Esophagus mucosa (tissue), 1 donor: ENCODE data around the gene RAD51B. TPM values are rescaled to one million over a fixed set of nuclear protein-coding genes. Genes with fewer than 3 reads are reported as not detected.
"Not testable (repeated sequence)": the region's sequence is repeated elsewhere in the genome, so short reads cannot be mapped to it uniquely, and the experiment has no call there.

ENCODE experiments used
- ATAC-seq: fragments of 200-7000 bp; cut with Tn5 transposase; one replicate; pipeline ENCODE4 v1.9.1; 2020
- total RNA-seq: library from RNA; stranded (reverse); gene quantifications from one replicate; pipeline ENCODE4 v1.2.4, GENCODE V29; 2023
- donor health status: DM: yes; HTN: yes; CAD: no.

Gene RAD51B
- total RNA-seq, 1 donor from 2014 or later, result 12.2 TPM

DNA sequence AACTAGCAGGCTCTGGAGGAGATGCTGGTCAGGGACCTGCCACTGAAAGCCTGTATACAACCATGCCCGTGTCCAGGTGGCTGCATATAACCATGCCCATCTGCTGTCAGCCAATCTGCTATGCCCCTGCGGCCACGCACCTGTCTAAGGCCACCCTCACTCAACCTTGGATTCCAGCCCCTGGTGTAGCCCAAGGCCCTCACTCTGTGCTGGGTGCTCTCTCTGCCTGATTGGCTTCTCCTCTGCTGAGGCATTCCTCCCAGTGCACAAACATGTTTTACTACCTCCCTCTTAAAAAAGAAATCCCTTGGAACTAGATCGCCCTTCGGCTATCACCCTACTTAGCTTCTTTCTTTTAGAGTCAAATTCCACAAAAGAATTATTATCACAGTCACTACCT, 927.8 kb downstream of the RAD51B start:
- ATAC-seq, result peak; percentile 49

DNA sequence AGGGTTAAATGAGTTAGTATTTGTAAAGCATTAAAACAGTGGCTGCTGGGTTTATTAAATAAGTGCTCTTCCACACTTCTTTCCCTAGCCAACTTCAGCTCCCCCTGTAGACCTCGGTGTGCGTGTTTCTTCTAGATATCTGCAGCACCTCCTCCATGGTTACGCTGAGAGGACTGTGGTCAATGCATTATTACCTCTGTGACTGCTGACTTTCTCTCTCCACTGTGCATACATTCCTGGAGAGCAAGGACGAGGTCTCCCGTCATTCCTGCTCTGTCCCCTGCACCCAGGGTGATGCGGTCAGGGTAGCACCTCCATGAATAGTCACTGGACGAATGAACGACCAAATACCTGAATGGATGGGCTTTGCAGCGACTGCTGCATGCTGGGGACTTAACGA, 928.7 kb downstream of the RAD51B start:
- ATAC-seq, result no peak

DNA sequence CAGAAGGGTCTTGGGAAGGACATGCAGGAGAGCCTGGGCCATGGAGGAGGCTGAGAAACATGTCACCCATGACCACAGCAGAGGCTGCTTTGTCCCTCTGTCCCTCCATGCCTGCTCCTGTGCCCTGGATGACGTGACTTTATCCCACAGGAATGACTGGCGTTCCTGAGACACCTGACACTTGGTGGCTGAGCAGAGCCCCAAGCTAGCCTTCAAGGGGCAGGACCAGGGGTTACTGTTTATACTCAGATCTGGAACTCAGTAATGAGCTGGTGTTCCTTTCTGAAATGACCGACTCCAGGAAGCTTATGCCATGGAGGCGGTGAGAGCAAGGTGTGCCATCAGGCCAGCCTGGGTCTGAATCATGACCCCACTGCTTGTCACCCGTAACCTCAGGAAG, 929.1 kb downstream of the RAD51B start:
- ATAC-seq, result peak; percentile 29

DNA sequence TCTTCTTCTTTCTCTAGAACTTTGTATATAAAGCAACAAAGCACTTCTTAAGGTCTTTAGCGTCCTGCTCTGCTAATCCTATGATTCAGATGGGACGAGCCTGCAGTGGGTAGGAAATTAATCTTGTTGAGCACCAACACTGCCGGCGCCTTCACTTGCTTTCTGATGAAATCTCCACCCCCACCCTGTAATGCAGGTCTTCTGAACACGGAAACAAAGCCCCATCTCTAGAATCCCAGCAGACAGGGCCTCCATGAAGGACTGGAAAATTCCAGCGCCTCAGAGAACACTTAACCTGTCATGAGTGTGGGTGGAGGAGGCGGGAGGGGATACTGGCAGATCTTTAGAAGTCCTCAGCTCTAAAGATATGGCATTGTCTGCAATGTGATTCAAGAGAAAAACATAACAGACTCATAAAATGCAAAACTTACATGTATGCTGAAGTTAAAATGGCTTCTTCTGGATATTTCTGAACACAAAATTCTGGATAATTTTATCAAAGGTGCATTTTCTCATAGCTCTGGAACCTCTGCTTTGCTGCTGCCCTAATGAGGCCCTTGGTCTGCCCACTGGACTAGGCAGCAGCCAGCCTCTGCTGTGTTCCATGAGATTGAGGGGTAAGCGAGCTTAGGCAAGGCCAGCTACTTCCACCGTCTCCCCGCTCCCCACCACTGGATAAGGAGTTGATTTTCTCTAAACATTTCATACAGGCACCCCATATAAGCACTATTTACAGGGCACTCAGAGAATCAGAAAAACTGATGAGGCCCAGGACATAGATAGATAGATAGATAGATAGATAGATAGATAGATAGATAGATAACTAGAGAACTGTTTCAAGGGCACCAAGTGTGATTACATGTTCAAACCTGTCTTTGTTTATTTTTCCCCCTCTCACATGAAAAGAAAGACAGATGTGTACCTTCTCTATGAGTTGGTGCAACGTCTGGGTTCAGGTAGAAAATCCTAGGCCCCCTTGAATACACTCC, 930.2 kb downstream of the RAD51B start:
- peak; percentile 92 for ATAC-seq

DNA sequence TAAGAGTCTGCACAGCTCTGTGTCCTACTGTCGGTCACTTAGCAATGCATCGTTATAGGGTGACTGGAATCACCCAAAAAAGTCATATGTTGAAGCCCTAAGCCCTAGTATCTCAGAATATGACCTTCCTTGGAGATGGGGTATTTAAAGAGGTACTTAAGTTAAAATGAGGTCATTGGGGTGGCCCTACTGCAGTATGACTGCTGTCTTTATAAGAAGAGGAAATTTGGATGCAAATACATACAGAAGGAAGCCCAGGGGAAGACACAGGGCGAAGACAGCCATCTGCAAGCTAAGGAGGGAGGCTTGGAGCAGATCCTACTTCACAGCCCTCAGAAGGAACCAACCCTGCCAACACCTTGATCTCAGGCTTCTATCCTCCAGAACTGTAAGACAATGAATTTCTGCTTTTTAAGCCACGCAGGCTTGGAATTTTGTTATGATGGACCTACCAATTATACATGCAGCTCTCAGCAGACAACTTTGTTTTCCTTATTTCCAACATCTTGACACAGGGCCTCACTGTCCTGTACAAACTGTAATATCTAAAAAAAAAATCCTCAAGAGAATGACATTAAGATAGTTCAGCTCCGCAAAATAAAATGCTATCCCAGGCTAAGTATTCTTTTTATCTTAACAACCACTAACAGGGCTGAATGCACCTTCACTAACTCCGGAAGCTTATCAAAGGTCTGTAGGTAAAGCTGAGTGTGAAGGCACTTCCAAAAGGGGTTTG, 932.9 kb downstream of the RAD51B start:
- ATAC-seq, result no peak

DNA sequence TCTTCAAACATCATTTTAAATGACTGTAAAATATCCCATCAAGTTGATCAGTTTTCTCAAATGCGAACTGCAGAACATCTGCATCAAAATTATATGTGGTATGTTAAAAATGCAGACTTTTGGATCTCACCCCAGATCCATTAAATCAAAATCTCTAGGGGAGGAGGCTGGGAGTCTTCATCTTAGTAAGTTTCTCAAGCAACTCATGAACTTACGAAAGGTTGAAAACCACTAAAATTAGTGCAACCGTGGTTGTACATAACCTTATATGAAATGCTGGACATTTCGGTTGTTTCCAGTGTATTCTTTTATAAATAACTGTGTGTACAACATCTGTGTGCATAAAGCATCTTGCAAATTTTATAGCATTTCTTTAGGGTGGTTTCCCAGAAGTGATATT, 934.1 kb downstream of the RAD51B start:
- ATAC-seq, result no peak

DNA sequence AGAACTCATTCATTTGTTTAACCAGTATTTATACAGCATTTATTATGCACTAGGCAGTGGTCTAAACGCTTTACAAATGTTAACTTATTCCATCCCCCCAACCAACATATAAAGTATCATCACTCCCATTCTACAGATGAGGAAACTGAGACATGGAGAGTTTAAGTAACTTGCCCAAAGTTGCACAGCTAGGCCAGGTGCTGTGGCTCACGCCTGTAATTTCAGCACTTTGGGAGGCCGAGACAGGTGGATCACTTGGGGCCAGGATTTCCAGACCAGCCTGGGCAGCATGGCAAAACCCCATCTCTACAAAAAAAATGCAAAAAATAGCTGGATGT, 935.4 kb downstream of the RAD51B start:
- ATAC-seq, result no peak

DNA sequence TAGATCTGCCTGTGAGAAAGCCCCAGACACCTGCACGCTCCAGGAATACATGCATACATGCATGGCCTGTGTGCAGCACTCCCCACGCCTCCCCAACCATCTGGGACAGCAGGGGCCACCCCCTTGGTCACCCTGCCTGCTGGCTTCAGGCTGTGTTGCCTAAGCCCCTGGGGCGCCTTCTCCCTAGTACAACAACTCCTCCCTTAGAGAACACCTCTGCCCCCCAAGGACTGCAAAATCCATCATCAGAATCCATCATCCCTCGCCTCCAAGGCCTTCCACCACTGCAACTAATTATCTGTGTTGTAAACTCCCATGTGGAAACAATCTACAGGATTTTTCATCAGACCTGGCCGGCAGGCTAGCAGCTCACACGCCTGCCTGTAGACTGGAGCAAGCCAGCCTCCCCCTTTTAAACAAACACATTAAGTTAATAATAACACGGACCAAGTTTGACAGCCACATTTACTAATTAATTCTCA, 936.5 kb downstream of the RAD51B start:
- no peak for ATAC-seq

DNA sequence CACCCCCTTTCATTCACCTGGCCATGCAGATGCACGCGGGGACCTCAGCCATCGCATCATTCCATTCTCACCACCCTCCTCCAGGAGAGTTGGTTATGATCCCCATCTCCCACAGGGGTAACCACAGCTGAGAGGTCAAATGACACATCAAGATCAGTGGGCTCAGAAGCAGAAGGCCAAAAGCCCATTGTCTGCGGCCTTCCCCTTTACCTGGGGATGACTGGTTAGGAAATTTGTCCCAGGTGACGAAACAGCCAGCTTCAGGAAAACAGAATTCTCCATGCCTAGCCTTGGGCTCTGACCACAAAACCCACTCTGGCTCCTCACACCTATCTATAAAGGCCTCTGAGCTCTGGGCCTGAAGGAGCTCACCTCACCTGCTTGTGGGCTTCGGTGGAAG, 937.2 kb downstream of the RAD51B start:
- ATAC-seq, result no peak

DNA sequence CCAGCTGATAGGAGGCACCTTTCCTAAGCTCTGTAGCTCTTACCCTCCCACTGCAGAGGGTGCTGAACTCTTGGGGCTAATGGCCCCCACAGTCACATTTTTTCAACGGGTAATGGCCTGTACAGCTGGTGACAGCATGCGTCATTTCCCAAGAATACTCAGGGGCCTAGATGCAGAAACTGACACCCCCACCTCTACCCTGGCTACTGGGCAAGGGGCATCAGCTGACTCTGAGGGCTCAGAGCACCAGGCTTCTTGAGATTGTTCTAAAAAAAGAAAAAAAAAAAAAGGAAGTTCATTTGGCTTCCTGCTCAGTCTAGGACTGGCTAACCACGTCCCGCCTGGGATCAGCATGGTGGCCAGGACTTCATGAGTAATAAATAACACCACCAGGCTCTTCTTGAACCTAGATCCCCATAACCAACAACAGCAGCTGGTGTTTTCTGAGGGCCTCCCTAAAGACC, 938.1 kb downstream of the RAD51B start:
- ATAC-seq, result no peak

DNA sequence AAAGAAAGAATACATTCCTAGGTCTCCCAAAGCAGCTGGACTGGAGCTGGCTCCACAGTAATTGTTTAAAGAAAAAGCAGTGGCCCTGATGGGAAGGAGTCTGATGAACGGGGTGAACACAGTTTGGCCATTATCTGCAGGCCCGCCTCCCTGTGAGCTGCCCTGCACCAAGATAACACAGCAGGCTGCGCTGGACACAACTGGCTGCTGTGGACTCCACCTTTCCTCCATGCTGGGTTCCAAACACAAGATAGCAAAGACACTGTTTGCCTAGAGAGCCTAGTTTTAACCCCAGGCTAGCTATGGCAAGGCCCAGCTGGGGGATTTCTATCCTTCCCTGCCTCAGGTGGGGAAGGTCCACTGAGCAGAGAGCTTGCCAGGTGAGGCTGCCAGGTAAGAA, 938.7 kb downstream of the RAD51B start:
- ATAC-seq, result no peak

DNA sequence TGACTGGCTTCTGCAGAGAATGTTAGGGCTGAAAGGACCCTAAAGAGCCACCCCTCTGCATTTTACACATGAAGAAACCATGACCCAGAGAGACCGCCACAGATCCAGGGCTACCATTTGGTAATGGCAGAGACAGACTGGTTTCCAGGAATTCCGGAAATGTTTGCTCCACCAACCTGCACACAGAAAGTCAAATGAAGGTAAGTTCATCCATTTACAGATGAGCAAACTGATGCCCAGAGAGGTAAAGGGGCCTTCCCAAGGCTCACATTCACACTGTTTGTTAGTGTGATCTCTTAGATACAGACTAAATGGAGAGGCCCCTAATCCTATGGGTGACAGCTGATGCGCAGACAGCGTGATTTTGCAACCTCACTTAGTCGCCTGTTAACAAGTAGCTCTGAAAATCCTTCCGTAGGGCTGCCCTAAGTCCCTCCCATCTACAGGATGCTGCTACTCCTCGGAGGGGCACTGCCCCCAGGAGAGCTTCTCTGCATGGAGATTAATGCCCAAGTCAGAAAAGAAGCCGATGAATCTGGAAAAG, 939.5 kb downstream of the RAD51B start:
- ATAC-seq, result no peak

DNA sequence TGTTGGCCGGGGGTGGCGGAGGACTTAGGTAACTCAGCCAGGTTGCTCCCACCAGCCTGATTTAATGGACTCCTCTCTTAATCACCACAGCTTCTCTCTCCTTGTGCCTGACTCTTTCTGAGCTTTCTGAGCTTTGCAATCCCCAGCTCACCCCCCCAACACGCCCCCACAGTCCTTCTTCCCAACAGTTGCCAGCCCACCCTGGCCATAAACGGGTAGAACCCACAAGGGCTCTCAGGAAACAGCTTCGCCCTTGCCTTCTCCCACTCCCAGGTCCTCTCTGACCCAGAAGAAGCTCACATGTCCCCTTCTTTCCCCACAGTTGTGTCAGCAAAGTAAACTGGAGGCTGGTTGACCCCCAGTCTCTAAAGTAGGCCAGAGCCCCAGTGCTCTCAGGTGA, 940.4 kb downstream of the RAD51B start:
- ATAC-seq, result no peak

DNA sequence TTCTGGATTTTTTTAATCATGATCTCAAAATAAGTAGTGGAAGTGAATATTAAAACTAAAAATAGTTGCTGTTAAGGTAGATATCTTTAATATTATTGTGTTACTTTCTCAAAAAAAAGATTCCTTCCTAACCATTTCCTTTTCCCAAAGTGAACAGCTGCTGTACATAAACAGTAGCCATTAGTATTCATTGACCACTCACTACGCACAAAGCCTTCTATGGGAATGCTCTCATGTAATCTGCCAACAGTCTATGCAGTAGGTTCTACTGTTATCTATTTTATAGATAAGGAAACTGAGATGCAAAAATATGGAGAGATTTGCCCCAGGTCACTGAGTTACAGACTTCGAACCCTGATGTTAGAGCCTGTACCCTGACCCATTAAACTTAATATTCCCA, 941.2 kb downstream of the RAD51B start:
- ATAC-seq, result no peak

DNA sequence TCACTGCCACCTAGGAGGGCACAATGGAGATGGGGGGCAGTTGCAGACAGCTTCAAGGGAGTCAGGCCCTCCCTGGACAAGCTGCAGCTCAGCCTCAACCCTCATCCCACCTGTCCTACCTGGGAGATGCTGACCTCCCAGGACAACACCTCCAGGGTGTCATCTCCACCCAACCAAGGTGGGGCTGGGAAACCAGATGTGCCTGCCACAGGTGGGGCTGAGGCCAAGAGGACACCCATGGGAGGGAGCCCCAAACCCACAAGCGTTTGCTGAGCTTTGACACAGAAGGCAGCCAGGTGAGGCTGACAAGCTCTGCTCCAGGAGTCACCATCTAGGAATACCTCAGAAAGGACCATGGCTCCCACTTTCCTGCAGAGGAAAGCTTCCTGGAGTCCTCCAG, 941.8 kb downstream of the RAD51B start:
- no peak for ATAC-seq

DNA sequence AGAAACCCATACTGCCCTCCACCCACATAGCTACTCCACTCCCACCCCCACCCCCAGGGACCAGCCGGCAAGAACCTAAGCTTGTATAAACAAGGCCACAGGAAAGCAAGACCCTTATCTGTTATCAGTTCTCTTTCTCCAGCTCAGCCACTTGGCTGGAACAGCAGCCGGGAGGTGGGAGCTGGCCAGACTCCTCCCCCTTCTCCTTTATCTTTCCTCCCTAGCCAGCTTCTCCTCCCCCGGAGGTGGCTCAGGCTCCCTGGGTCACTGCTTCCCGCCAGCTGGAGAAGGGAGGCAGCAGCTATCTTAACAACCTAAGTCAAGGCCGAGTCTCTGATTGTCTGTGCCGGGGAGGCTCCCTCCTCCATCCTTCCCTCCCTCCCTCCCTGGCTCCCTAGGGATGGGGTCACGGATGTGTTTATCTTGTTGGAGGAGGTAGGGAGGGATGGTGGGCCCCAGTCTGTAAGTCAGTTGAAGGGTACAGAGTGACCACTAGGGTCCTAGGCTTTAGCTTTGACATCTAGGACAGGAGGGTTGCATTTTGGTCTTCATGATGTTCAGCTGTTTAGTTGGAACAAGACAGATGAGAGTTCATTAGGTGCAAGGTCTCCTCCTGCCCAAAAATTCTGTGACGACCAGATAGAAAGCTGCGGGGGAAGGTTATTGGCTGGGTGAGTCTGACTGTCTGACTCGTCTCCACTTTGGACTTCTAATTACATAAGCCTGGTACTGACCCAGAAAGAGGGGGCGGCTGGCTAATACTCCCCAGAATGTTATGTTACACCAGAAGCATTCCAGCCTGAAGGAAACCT, 943.6 kb downstream of the RAD51B start:
- no peak for ATAC-seq

DNA sequence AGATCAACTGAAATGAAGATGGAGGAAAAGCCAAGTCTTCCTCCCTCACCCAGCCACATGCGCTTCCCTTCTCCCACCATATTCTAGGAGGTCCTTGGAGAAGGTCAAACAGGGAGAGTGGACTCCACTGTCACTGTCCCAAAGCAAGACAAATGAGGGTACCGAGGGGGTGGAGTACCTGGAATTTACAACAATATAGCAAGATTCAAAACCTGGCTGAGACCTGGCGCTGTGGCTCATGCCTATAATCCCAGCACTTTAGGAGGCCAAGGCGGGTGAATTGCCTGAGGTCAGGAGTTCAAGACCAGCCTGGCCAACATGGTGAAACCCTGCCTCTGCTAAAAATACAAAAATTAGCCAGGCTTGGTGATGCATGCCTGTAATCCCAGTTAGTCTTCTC, 944.3 kb downstream of the RAD51B start:
- not testable (repeated sequence) for ATAC-seq

DNA sequence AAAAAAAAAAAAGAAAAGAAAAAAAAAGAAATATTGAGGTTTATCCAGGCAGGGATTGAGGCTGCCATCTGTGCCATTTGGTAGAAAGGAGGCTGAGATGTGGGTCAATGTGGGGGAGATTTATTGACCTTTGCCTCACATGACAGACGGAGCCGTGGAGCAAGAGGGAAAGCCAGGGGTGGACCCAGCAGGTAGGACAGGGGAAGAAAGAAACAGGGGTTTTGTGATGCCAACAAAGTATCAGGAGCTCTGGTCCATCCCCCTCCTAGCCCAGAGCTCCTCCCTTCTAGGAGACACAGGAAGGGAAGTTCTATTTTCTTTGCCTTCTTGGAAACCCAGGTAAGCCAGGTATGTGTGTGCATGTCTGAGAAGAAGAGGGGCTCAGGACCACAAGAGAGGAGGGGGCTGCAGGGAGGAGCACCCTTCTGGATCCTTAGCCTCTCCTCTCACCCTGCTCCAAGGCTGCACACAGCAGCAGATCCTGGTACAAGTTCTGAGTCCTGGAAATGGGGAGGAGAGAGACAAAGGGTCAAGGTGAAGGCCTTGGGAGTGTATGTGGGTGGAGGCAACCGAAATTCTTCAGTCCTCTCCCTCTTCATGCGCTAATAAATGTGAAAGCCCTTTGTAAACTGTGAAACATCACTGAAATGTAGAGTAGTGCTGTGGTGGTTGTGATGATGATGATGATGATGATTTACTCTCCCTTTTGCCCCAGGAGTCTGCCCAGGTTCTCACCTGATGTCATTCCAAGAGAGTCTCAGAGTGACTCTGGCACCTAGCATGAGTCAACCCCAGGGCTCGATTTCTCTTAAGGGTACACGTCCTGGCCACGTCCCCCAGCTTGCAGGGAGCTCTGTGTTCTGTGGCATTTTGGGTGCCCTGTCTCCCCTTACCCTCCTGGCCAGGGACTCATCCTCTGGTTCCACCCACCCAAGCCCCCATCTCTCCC, 947.0 kb downstream of the RAD51B start:
- no peak for ATAC-seq

DNA sequence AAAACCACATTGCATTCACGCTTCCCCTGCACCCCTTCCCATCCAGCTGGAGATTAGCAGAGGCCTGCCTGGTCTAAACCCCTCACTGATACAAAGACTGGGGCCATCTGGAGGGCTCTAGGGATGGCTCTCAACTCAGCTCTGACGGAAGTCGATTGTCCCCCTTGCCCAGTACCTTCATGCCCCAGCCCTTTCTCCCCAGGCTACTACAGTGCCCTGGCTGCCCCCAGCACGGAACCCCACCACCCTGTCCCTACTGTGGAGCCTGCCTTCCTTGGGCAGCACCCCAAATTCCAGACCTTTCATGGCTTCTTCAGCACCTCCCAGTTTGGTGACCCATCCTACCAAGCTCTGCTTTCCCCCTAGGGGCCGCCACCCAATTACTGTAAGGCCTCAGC, 947.7 kb downstream of the RAD51B start:
- ATAC-seq, result peak; percentile 5

DNA sequence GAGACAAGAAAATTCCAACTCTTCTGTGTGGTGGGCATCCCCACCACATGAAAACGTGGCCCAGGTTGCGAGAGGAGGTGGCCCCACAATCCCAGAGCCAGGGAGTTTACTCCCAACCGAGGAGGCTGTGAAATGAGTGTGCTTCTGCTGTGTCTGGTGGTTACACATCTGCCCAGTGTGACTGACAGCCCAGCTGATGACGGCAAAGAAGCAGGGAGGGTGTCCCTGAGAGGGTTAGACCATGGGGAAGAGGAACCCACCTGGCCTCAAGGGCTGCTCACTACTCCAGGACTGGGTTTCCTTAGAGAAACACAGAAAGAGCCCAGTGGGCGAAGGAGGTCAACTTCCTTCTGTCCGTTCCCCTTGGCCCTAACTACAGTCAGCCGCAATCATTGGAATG, 948.7 kb downstream of the RAD51B start:
- ATAC-seq, result no peak

DNA sequence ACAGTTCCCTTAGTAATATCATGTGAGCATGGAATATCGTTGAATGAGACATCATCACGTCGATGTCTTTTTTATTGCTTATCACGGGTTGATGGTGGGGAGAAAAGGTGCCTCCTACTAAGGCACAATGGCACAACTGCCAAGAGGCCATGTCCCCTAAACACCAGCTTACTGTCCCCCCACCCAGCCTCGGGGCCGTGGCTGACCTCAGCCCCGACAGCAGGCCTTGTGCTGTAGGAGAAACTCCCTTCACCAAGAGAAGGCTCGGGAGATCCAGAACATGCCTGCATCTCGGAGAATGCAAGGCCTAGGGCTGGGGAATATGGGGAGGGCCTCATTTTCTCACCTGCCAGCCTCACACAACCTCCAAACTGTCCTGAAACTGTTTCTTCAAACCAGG, 950.5 kb downstream of the RAD51B start:
- no peak for ATAC-seq
